C4-2B (cell line): Measurements from ENCODE around the gene NR5A2.

ENCODE experiments used
- H3K27ac ChIP-seq: fragments of 450-650 bp; 2 replicates; pipeline ENCODE4 v1.5.1; 2017
- CTCF ChIP-seq: fragments of 450-650 bp; conservative IDR thresholded peaks from 2 replicates; pipeline ENCODE4 v1.5.1; 2017; ENCODE audit warnings: mild to moderate bottlenecking
- ZFX ChIP-seq: fragments of 450-650 bp; IDR thresholded peaks from 2 replicates; pipeline ENCODE4 v1.6.1; 2017

NR5A2 gene

GRCh38 chr1:200176798-200177197 is 149.3 kb downstream of the NR5A2 start:
- no peak overlapping the region for H3K27ac ChIP-seq
- TF ChIP-seq CTCF (no peak), ZFX (no peak)

GRCh38 chr1:200178340-200178739 is 150.8 kb downstream of the NR5A2 start:
- H3K27ac ChIP-seq = no peak overlapping the region
- TF ChIP-seq ZFX = no peak
- TF ChIP-seq CTCF = no peak

GRCh38 chr1:200179126-200179780 is 151.7 kb downstream of the NR5A2 start:
- H3K27ac ChIP-seq = no peak overlapping the region
- TF ChIP-seq CTCF = no peak
- no peak for TF ChIP-seq ZFX

GRCh38 chr1:200179781-200180160 is 152.3 kb downstream of the NR5A2 start:
- no peak overlapping the region for H3K27ac ChIP-seq

GRCh38 chr1:200180821-200181220 is 153.3 kb downstream of the NR5A2 start:
- TF ChIP-seq CTCF (no peak), ZFX (no peak)
- H3K27ac ChIP-seq = no peak overlapping the region

More at GRCh38 chr1:200179781-200180160, 152.3 kb downstream of the NR5A2 start:
- TF ChIP-seq CTCF (no peak), ZFX (no peak)

- no peak overlapping the region for H3K27ac ChIP-seq
- TF ChIP-seq CTCF (no peak), ZFX (no peak)
Observed at GRCh38 chr1:200181861-200182260, 154.4 kb downstream of the NR5A2 start.

GRCh38 chr1:200182701-200183100 is 155.2 kb downstream of the NR5A2 start:
- TF ChIP-seq ZFX (no peak), CTCF (no peak)
- no peak overlapping the region for H3K27ac ChIP-seq
